Subcutaneous adipose tissue (tissue), 4 donors: ENCODE measurements around the gene MTAP. TPM values are rescaled to one million over a fixed set of nuclear protein-coding genes. Genes with fewer than 3 reads are reported as not detected.

Source experiments
- total RNA-seq, 4 donors: library from RNA; depleted of rRNA; stranded (reverse); fragments of >200 nt; gene quantifications; one replicate each; pipeline ENCODE4 v1.1.0, GENCODE V29; 2016
- TF ChIP-seq, protein P1 (sequence below): fragments of 450-650 bp; IDR thresholded peaks from one replicate; pipeline ENCODE4 v1.5.1; 2016; ENCODE audit warnings: low read depth, mild to moderate bottlenecking, control low read depth, antibody characterized with exemption, moderate library complexity

The MTAP gene
- total RNA-seq, 4 donors from 2014 or later, result 17.7 to 22.8 (median 20.6) TPM

DNA sequence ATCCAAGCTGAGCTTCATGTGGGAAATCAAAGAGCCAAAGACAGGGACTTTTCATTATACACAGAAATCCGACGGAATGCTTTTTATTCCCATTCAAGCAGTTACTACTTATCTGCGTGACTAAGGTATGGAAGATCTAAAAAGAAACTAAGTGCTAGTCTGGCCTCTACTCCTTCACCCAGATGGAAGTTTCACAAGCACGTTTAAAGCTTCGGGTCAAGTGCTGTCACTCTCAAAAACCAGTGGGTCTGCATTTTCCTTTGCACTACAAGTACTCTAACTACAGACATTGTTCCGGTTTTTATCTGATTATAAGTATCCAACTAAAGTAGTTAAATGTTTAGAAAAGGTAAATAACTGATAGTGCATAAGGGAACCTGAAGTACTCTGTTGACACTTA is 13.7 kb upstream of the MTAP start:
- TF ChIP-seq, protein P1, sequence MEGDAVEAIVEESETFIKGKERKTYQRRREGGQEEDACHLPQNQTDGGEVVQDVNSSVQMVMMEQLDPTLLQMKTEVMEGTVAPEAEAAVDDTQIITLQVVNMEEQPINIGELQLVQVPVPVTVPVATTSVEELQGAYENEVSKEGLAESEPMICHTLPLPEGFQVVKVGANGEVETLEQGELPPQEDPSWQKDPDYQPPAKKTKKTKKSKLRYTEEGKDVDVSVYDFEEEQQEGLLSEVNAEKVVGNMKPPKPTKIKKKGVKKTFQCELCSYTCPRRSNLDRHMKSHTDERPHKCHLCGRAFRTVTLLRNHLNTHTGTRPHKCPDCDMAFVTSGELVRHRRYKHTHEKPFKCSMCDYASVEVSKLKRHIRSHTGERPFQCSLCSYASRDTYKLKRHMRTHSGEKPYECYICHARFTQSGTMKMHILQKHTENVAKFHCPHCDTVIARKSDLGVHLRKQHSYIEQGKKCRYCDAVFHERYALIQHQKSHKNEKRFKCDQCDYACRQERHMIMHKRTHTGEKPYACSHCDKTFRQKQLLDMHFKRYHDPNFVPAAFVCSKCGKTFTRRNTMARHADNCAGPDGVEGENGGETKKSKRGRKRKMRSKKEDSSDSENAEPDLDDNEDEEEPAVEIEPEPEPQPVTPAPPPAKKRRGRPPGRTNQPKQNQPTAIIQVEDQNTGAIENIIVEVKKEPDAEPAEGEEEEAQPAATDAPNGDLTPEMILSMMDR, result no peak

DNA sequence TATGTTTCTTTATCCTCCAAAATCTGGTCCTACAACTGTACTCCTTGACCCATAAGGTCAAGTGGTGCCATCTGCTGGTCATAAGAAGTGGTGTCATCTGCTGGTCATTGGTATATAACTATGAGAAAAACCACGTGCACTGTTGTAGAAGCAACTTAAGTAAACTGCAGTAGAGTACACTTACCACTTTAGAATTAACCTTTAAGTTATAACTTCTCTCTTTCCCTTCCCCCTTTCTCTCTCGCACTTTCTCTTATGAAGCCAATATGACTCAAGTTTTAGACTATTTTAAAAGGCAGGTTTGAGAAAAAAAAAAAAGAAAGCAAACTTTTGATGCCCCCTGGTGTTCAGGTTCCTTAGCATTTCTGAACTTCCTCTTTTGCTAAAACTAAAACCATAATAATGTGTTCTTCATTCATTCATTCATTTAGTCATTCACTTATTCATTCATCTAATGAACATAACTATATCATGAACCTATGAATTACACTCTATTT is 12.8 kb upstream of the MTAP start:
- TF ChIP-seq, protein P1, result no peak

DNA sequence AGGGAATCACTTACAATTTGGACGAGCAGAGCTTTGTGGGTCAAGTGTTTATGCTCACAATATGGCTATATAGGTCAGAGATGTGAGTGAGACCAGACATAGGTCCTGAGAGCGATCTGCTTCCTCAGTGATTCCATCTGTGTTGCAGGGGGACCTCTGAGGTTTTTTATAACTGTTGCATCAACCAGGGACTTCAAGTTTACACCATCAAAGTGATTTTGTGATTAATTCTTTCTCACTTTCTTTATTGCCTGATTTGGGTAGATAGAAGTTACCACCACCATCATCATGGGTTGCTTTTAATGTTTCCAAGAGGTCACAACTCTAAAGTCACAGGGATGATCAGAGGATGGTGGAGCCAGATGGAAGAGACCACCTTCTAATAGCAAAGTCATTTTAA is 7.0 kb upstream of the MTAP start:
- TF ChIP-seq, protein P1, result no peak

DNA sequence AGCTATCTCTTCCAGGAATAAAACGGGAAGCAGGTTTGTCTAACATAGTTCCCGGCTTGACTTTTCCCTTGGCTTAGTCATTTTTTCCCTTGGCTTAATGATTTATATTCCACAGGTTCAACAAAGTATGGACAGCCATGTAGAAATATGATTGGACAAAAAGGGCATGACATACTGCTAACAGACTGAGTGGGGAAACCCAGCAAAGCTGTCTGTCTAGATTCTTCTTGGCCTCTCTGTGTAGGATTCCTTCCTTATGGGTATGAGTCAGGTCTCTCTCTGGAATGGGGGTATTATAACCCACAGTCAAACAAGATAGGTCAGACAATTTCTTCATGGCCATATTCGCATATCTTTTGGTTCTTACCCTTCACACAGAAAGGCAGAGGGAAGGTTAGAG is 5.7 kb upstream of the MTAP start:
- TF ChIP-seq, protein P1, result no peak

DNA sequence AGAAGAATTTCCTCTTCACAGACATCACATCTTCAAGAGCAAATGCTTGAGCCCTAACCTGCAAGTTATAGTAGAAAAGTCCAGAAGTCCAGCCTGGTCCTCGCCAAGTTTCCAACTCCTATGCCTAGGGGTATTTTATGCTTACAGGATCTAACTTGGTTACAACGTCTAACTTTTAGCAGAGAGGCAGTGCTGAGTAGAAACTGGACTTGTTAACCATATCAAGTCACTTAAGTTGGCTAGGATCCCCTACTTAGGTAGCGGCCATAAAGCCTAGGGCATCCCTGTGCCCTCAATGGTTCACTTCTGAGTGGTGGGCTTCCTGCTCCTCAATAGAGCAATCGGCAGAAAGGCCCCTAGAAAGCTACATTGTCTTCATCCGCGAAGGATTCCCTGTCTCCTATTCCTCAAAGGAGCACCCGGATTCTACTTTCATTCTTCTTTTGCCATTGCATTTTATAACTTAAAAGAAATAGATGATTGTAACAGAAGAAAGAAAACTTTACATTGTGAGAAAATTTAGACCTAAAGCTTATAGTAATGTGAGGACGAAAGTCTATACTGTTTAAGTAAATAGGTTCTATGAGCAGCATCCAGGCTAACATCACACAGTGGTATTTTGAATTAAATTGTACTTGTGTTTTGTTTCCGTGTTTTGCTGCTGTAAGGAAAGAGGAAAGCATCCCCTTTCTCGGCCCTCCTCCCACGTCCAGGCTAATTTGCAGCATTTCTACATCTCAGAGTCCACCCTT is 1.3 kb upstream of the MTAP start:
- TF ChIP-seq, protein P1, result no peak

DNA sequence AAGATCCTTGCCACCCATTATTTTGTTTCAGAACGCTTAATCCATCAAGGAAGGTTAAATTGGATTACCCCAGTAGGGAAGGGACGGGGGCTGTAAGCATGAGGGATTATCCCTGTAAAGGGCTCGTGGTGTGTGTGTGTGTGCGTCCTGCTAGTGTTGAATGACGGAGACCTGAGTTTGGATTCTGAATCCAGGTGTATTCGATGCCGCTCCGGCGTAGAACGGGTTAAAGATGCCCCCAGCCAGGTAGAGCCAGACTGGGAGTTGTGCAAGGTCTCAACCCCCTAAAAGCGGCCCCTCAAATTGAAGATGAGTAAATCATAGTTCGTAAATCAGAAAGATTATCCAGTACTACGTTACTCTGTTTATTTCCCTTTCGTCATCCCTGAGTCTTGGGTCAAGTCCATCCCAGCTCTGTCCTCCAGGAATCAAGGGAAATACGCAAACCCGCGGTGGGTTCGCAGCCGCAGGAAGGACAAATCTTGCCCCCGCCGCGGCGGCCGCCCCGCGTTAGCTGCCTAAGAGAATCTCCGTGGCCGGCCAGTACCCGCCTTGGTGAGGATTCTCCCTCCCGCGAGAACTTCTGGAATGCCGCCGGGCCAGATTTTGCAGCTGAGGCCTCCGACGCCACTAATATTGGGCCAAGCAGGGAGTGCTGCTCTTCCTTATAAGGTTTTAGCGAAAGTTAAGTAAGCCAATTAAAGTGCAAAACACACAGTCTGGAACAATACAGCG is 586 bp upstream of the MTAP start:
- TF ChIP-seq, protein P1, result no peak

DNA sequence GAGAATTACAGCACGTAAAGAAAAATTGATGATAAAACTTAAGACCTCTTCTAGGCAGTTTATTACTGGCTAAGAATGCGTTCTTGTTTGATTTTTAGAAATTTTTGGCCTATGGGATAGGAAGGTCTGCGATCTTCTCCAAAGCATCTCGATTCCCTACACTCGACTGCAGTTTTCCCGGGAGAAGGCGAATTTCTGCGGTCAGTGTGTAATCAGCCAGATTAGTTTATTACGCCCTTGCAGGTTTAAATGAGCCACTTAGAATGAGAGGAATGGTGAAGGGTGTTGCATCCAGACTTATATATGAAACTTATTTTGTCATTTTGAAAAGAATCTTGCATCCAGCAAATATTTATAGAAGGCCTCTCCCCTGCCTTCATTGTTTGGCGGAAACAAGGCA is 1.2 kb downstream of the MTAP start:
- TF ChIP-seq, protein P1, result no peak
